ENCODE data around the gene KLHDC10.

DNA sequence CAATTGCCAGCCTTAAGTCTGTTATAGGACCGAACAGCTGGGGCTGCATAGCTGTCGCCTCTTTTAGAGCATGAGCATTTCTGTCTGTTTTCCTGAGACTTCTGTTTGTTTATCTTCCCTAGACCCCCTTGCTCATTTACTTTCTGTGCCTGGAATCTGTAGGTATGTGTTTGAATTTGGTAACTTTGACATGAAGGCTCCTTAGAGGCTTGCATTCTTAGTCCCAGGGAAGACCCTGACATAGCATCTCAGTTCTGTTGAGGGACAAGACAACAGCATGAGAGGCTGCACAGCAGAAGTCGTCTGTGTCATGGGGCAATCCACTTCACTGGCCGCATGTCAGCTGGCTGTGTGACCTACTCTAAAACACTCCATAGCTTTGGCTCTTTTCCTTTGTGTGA, 58.7 kb downstream of the KLHDC10 start:
- TF ChIP-seq EZH2 (IDR thresholded peaks at IDR 0.05; ENCODE audit: borderline replicate concordance) (no peak), EZH2phosphoT487 (IDR thresholded peaks at IDR 0.05; ENCODE audit: low read depth, severe bottlenecking, unreplicated experiment) (no peak)
- TF ChIP-seq, protein P1, sequence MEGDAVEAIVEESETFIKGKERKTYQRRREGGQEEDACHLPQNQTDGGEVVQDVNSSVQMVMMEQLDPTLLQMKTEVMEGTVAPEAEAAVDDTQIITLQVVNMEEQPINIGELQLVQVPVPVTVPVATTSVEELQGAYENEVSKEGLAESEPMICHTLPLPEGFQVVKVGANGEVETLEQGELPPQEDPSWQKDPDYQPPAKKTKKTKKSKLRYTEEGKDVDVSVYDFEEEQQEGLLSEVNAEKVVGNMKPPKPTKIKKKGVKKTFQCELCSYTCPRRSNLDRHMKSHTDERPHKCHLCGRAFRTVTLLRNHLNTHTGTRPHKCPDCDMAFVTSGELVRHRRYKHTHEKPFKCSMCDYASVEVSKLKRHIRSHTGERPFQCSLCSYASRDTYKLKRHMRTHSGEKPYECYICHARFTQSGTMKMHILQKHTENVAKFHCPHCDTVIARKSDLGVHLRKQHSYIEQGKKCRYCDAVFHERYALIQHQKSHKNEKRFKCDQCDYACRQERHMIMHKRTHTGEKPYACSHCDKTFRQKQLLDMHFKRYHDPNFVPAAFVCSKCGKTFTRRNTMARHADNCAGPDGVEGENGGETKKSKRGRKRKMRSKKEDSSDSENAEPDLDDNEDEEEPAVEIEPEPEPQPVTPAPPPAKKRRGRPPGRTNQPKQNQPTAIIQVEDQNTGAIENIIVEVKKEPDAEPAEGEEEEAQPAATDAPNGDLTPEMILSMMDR (IDR thresholded peaks at IDR 0.05; ENCODE audit: poor library complexity) = no peak
